K562 (cell line): Measurements from ENCODE around the gene NUDT15. TPM values are rescaled to one million over a fixed set of nuclear protein-coding genes. Genes with fewer than 3 reads are reported as not detected.

Experiments used
- BDP1 ChIP-seq: IDR thresholded peaks from 3 replicates; pipeline ENCODE4 v1.6.1; 2011; ENCODE audit not compliant: insufficient read length, insufficient read depth
- EP400 ChIP-seq: fragments of 450-650 bp; IDR thresholded peaks from 2 replicates; pipeline ENCODE4 v1.6.1; 2017; ENCODE audit warnings: antibody characterized with exemption, mild to moderate bottlenecking, moderate library complexity
- FOXA1 ChIP-seq: fragments of 450-650 bp; IDR thresholded peaks from 2 replicates; pipeline ENCODE4 v1.6.1; 2016; ENCODE audit warnings: mild to moderate bottlenecking, borderline replicate concordance
- JUN ChIP-seq, 2 experiments: sonication (generic) in 1 of 2; formaldehyde crosslinking in 1 of 2; IDR thresholded peaks; 2 replicates each; pipeline versions ENCODE4 v1.6.1 to v1.8.0; 2012 to 2022; ENCODE audit warnings: borderline replicate concordance in 2 of 2, mild to moderate bottlenecking in 2 of 2, improper control_type of control experiment in 1 of 2, low read depth in 1 of 2, low read length in 1 of 2, missing genetic modification reagents in 1 of 2
- KLF1 ChIP-seq: fragments of 450-650 bp; IDR thresholded peaks from 2 replicates; pipeline ENCODE4 v1.6.1; 2016; ENCODE audit warnings: missing genetic modification characterization, missing compliant biosample characterization
- TARDBP ChIP-seq: fragments of 450-650 bp; IDR thresholded peaks from 2 replicates; pipeline ENCODE4 v1.6.1; 2016
- ZNF3 ChIP-seq: fragments of 250-450 bp; sonication (Bioruptor Pico); IDR thresholded peaks from 2 replicates; pipeline ENCODE4 v1.5.0; 2021; ENCODE audit warnings: mild to moderate bottlenecking, moderate library complexity
- polyA plus RNA-seq, 8 experiments: library from polyadenylated mRNA; depleted of rRNA in 4 of 8; stranded (reverse) in 5 of 8; unstranded in 3 of 8; fragments of >200 nt; fragmentation: Nextera tagmentation in 2 of 8; fragmentation: Illumina TruSeq in 1 of 8; extraction: Ambion mirVana in 2 of 8; extraction: Trizol in 1 of 8; gene quantifications; 2 replicates each; pipeline versions ENCODE4 v1.2.1 to v1.2.3, GENCODE V29; 2011 to 2014; ENCODE audit warnings: inconsistent platforms in 1 of 8, missing spikeins in 1 of 8
- total RNA-seq, 7 experiments: library from RNA; depleted of rRNA in 6 of 7; stranded (reverse); fragments of >200 nt in 6 of 7; fragmentation: Illumina TruSeq in 2 of 7; extraction: Trizol in 2 of 7; gene quantifications; 2 replicates each; pipeline versions ENCODE4 v1.2.1 to v1.2.3, GENCODE V29; 2011 to 2021; ENCODE audit warnings: low replicate concordance in 1 of 7
- TF ChIP-seq, protein P1 (sequence below): fragments of 250-450 bp; sonication (Bioruptor Pico); IDR thresholded peaks from 2 replicates; pipeline ENCODE4 v1.5.0; 2020; ENCODE audit warnings: mild to moderate bottlenecking, borderline replicate concordance
- TF ChIP-seq, protein P2 (sequence below): fragments of 250-450 bp; sonication (Bioruptor Pico); IDR thresholded peaks from 2 replicates; pipeline ENCODE4 v1.8.0; 2021; ENCODE audit warnings: moderate library complexity, mild to moderate bottlenecking, inconsistent platforms
- TF ChIP-seq, protein P3 (sequence below): fragments of 250-450 bp; sonication (Bioruptor Pico); IDR thresholded peaks from 2 replicates; pipeline ENCODE4 v1.8.0; 2022; ENCODE audit warnings: inconsistent platforms
- TF ChIP-seq, protein P4 (sequence below): fragments of 250-450 bp; sonication (Bioruptor Pico); IDR thresholded peaks from 2 replicates; pipeline ENCODE4 v1.4.0; 2020; ENCODE audit warnings: borderline replicate concordance
- TF ChIP-seq, protein P5 (sequence below): fragments of 250-450 bp; sonication (Bioruptor Pico); IDR thresholded peaks from 2 replicates; pipeline ENCODE4 v1.4.0; 2020

Gene NUDT15
- total and polyA plus RNA-seq, 9 of the 15 experiments (the other 6 are each of a cell fraction or from before 2014, with no cell fraction given) = 14.2 to 26.9 (median 21.6) TPM

DNA sequence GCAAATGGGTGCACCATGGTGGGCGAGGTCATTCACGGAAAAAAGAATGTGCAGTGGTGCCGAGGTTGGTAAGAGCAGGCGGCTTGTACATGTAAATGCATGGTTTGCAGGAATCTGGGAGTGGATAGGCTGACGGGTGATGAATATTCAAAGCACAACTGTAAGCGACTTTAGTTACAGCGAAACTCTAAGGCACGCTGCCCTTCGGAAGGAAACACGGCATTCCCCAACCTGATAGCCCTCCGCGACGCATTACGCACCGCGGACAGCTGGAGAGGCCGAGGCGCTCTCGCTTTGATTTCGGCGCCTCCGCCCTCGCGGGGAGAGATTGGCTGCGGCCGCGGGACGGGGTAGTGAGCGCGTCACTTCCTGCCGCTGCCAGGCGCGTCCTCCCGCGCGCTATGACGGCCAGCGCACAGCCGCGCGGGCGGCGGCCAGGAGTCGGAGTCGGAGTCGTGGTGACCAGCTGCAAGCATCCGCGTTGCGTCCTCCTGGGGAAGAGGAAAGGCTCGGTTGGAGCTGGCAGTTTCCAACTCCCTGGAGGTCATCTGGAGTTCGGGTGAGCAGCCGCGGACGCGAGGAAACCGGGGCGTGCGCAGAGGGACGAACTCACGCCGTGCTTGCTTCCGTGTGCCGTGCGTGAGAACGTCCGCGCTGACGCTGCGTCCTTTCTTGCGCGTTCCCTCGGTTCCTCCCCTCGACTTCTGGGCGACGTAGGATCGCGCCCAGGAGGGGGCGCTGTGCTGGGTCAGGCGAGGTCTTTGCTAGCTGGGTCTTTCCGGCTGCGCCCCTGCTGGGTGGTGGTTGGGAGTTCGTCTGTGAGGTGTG, at the start of gene NUDT15 (continued):
- TF ChIP-seq JUN (IDR thresholded peaks at IDR 0.05; ENCODE audit: borderline replicate concordance, low read depth, low read length) (peak; percentile 11; the same call in 1 of the 2 replicates), JUN (CRISPR knock-in tag; IDR thresholded peaks at IDR 0.05; ENCODE audit: borderline replicate concordance) (no peak), EP400 (peak; percentile 96), TARDBP (peak; percentile 60; the same call in 1 of the 2 replicates), KLF1 (tag) (no peak; the same call in 1 of the 2 replicates), ZNF3 (CRISPR knock-in tag) (no peak), FOXA1 (no peak), BDP1 (no peak)
- TF ChIP-seq, protein P1, sequence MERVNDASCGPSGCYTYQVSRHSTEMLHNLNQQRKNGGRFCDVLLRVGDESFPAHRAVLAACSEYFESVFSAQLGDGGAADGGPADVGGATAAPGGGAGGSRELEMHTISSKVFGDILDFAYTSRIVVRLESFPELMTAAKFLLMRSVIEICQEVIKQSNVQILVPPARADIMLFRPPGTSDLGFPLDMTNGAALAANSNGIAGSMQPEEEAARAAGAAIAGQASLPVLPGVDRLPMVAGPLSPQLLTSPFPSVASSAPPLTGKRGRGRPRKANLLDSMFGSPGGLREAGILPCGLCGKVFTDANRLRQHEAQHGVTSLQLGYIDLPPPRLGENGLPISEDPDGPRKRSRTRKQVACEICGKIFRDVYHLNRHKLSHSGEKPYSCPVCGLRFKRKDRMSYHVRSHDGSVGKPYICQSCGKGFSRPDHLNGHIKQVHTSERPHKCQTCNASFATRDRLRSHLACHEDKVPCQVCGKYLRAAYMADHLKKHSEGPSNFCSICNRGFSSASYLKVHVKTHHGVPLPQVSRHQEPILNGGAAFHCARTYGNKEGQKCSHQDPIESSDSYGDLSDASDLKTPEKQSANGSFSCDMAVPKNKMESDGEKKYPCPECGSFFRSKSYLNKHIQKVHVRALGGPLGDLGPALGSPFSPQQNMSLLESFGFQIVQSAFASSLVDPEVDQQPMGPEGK (CRISPR knock-in tag) = no peak
- TF ChIP-seq, protein P2, sequence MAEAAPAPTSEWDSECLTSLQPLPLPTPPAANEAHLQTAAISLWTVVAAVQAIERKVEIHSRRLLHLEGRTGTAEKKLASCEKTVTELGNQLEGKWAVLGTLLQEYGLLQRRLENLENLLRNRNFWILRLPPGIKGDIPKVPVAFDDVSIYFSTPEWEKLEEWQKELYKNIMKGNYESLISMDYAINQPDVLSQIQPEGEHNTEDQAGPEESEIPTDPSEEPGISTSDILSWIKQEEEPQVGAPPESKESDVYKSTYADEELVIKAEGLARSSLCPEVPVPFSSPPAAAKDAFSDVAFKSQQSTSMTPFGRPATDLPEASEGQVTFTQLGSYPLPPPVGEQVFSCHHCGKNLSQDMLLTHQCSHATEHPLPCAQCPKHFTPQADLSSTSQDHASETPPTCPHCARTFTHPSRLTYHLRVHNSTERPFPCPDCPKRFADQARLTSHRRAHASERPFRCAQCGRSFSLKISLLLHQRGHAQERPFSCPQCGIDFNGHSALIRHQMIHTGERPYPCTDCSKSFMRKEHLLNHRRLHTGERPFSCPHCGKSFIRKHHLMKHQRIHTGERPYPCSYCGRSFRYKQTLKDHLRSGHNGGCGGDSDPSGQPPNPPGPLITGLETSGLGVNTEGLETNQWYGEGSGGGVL (CRISPR knock-in tag) = no peak
- TF ChIP-seq, protein P3, sequence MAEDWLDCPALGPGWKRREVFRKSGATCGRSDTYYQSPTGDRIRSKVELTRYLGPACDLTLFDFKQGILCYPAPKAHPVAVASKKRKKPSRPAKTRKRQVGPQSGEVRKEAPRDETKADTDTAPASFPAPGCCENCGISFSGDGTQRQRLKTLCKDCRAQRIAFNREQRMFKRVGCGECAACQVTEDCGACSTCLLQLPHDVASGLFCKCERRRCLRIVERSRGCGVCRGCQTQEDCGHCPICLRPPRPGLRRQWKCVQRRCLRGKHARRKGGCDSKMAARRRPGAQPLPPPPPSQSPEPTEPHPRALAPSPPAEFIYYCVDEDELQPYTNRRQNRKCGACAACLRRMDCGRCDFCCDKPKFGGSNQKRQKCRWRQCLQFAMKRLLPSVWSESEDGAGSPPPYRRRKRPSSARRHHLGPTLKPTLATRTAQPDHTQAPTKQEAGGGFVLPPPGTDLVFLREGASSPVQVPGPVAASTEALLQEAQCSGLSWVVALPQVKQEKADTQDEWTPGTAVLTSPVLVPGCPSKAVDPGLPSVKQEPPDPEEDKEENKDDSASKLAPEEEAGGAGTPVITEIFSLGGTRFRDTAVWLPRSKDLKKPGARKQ = no peak
- TF ChIP-seq, protein P4, sequence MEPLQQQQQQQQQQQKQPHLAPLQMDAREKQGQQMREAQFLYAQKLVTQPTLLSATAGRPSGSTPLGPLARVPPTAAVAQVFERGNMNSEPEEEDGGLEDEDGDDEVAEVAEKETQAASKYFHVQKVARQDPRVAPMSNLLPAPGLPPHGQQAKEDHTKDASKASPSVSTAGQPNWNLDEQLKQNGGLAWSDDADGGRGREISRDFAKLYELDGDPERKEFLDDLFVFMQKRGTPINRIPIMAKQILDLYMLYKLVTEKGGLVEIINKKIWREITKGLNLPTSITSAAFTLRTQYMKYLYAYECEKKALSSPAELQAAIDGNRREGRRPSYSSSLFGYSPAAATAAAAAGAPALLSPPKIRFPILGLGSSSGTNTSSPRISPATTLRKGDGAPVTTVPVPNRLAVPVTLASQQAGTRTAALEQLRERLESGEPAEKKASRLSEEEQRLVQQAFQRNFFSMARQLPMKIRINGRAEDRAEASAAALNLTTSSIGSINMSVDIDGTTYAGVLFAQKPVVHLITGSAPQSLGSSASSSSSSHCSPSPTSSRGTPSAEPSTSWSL (CRISPR knock-in tag) = no peak
- TF ChIP-seq, protein P5, sequence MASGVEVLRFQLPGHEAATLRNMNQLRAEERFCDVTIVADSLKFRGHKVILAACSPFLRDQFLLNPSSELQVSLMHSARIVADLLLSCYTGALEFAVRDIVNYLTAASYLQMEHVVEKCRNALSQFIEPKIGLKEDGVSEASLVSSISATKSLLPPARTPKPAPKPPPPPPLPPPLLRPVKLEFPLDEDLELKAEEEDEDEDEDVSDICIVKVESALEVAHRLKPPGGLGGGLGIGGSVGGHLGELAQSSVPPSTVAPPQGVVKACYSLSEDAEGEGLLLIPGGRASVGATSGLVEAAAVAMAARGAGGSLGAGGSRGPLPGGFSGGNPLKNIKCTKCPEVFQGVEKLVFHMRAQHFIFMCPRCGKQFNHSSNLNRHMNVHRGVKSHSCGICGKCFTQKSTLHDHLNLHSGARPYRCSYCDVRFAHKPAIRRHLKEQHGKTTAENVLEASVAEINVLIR = peak; percentile 76
